Islet of Langerhans (tissue), 1 donor: Measurements from ENCODE around the gene FAM110D.

Experiments
- FAIRE-seq: peaks from one replicate; lab custom pipeline; 2011; peaks lifted over from hg19 to GRCh38; lab: Jason Lieb, UNC

Gene FAM110D

GRCh38 chr1:26158908-26159742 is at the start of gene FAM110D:
Gene FAM110D, plus strand, starts transcription at chr1:26159079. Its CDS starts 2,213 bp downstream, at chr1:26161292.
- no peak for FAIRE-seq

GRCh38 chr1:26109229-26110164 is 49.4 kb upstream of the FAM110D start:
- FAIRE-seq, result no peak

GRCh38 chr1:26110731-26111529 is 47.9 kb upstream of the FAM110D start:
- no peak for FAIRE-seq

DNA sequence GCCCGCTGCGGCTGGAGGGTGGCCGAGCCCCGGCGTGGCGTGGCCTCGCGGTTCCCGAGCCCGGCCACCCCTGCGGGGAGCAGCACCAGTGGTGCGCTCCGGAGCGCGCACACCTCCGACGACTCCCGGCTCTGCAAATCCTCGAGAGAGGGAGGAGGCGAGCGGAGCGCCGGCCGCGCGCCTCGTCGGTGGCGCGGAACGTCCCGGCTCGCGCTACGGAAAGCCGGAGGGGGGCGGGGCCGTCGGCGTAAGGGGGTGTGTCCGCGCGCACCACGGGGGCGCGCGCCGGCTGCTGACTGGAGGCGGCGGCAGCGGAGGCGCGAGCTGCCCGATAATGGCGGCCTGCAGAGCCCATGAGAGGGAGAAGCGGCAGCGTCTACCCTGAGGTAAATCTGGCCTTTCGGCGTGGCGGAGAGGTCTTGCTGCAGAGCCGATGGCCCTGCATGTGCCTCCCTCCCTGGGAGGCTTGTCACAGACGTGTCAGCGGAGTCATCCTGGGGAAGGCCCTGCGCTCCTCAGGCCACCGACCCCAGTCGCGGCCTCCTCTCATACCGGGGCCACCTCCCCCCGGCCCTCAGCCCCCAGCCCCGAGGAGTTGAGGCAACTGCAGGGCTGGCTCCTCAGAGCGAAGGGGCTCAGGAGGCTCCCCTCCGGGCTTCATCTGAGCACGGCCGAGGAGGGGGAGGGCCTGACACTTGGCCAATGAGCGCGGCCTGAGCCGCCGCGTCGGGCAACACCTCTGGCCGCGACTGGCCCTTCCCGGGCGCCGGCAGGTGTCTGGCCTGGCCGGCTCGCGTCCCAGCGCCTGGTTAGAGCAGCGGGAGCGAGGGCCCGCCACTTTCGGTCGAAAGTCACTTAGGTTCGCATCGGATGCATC is 47.1 kb upstream of the FAM110D start, which contains the start of gene PDIK1L:
Gene PDIK1L (plus strand): TSS at position 295 of the 877 bp plus-strand sequence. CDS start 2,485 bp downstream, outside the sequence.
- no peak for FAIRE-seq

DNA sequence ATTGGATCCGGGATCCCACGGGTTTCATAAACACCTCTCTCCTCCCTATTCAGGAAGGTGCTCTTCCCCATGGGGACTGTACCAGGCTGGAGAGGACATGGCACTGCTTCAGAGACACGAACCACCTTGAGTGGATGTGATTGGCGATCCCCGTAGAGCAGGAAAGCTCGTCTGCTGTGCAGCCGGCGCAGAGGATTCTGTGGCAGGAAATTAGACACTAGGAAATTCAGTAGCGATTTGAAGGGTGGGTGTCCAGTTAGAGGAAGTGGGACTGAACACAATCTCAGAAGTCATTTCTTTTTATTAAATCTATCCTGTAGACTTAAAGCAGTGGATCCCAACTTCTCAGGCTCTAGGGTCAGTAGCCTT is 46.5 kb upstream of the FAM110D start:
- no peak for FAIRE-seq

DNA sequence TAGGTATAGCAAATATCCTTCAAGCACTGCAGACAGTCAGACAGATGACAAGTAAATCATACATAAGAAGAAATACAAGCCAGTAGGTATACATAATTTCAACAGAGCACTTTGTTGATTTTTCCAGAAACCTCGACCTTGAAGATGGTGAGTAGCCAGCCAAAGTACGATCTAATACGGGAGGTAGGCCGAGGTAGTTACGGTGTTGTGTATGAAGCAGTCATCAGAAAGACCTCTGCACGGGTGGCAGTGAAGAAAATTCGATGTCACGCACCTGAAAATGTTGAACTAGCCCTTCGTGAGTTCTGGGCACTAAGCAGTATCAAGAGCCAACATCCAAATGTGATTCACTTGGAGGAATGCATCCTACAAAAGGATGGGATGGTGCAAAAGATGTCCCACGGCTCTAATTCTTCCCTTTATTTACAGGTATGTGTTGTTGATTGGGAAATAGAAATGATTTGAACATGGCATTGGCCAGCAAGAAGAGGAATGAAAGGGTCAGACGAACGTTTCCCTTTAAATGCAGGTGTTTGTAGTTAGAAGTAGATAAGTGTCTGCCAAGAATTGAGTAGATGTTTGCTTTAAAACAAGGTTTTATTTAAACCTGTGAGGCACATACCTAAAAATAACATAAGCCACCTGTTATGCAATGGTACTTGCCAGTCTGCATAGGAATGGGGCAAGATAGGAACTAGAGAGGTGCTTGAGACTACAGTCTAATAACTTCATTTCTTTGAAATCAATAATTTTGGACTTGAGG is 44.5 kb upstream of the FAM110D start:
- FAIRE-seq, result no peak

- FAIRE-seq, result no peak
Measured at GRCh38 chr1:26119892-26120608, 38.8 kb upstream of the FAM110D start.

GRCh38 chr1:26121854-26122773 is 36.8 kb upstream of the FAM110D start:
- peak; percentile 87 for FAIRE-seq

GRCh38 chr1:26122988-26123973 is 35.6 kb upstream of the FAM110D start:
- peak; percentile 21 for FAIRE-seq

- FAIRE-seq, result no peak
Measured at GRCh38 chr1:26124418-26125331, 34.2 kb upstream of the FAM110D start.

DNA sequence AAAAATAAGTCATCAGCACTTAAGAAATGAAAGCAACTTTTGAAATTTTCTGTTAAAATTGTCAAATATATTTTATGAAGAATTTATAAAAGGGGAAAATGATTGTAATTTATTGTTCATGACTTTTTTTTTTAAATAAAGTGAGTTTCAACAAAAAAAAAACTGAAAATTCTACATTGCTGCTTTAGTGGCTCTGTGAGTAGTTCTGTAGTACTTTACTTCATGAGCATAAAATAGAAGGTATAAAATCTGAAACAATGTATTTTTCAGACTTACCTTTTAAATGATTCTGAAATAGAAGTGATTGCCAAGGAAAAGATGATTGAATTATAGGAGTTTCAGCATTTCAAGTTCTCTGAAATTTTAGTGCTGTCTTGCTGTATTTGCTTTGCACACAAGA is 33.5 kb upstream of the FAM110D start:
- no peak for FAIRE-seq

DNA sequence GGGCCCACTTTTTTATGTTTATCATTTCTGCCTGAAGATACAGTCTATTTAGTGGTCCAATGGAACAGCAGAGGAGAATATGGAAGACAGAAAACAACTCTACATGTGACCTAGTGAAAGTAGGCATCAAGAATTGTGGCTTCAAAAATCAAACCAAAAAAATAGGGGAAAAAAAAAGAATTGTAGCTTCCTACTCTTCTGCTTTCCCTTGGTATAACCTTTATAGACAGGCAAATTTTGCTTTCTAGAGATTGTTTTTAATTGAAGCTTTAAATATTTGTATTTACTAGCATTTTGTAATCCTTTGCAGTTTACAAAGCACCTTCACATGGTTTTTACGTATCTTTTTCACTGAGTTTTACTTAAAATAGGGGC is 32.9 kb upstream of the FAM110D start:
- no peak for FAIRE-seq

GRCh38 chr1:26126321-26127084 is 32.4 kb upstream of the FAM110D start:
- no peak for FAIRE-seq

DNA sequence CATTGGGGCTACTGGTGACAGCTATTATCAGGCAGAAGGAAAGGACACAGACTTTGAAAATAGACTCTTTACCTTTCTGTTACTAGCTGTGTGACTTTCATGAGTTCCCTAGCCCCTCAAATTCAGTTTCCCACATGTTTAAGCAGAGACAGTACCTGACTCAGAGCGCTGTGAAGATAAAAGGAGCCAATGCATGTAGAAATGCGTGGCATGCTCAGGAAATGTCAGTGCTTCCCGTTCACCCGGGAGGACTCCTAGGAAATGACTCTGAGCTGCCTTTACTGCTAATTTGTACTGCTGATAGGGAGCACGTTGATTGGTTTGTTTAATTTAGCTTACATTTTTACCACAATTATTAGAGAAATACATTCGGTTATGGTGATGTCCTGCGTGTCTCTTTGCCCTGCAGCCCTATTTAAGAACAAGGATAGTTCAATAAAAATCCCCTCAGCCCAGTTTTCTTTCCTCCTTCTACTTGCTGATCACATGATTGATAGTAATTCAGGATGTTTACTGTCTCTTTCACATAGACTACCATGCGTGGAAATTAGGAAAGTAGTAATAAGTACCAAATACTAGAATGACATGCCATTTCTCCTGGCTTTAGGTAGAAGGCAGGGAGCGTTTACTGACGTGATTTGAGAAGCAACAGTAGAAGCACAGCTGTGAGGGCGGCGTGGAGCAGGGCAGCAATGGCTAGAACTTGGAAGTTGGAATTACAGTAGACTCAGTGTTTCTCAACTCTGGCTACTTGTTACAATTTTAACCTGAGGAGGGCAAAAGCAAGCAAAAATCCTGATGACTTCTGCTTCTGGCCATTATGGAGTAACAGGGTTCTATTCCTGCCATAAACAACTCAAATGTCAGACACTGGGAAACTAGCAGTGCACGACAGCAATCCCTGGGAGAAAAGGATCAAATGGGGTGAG is 31.4 kb upstream of the FAM110D start:
- no peak for FAIRE-seq
